A549 (cell line): ENCODE data around the gene PRKCSH. TPM values are rescaled to one million over a fixed set of nuclear protein-coding genes. Genes with fewer than 3 reads are reported as not detected.

Experiments used
- ATAC-seq, 2 experiments: fragments of 200-7000 bp in 1 of 2; fragments of >200 bp in 1 of 2; cut with Nextera tagmentation in 1 of 2; cut with Tn5 transposase in 1 of 2; 3 replicates each; pipeline versions ENCODE4 v1.8.0 to v1.9.1; 2018 to 2020; ENCODE audit warnings: mild to moderate bottlenecking in 1 of 2, moderate library complexity in 1 of 2
- CTCF ChIA-PET: fragments of 300-600 bp; sonication (Branson Sonifier 250); formaldehyde crosslinking; extraction: SDS; loops from one replicate; lab custom pipeline; 2021; ENCODE audit warnings: antibody characterized with exemption, inconsistent platforms; lab: Yijun Ruan, JAX
- POLR2A ChIA-PET: fragments of 350-600 bp; formaldehyde crosslinking; extraction: SDS; loops from one replicate; lab custom pipeline; 2021; ENCODE audit warnings: antibody characterized with exemption, inconsistent platforms; lab: Yijun Ruan, JAX
- DNase-seq, 2 experiments: peaks; one replicate each; pipeline versions ENCODE4 v3.0.0 to v3.0.0-alpha.2; 2011 to 2016; ENCODE audit warnings: low read depth in 1 of 2, low spot score in 1 of 2
- FAIRE-seq: peaks from 2 replicates; lab custom pipeline; 2011; peaks lifted over from hg19 to GRCh38; lab: Jason Lieb, UNC
- H3K27ac ChIP-seq, 2 experiments: fragments of >200 bp; sonication (Bioruptor Twin); formaldehyde crosslinking; 3 replicates each; pipeline ENCODE4 v1.5.1; 2016 to 2017
- H3K4me1 ChIP-seq: fragments of >200 bp; sonication (Bioruptor Twin); formaldehyde crosslinking; 3 replicates; pipeline ENCODE4 v1.6.1; 2016
- H3K4me2 ChIP-seq: fragments of >200 bp; sonication (Bioruptor Twin); formaldehyde crosslinking; 3 replicates; pipeline ENCODE4 v1.6.1; 2016
- H3K4me3 ChIP-seq: fragments of >200 bp; sonication (Bioruptor Twin); formaldehyde crosslinking; 3 replicates; pipeline ENCODE4 v1.5.1; 2016
- H3K9me3 ChIP-seq: fragments of >200 bp; sonication (Bioruptor Twin); formaldehyde crosslinking; 3 replicates; pipeline ENCODE4 v1.6.1; 2016
- CEBPB ChIP-seq, 2 experiments: fragments of >200 bp in 1 of 2; sonication (Bioruptor Twin) in 1 of 2; formaldehyde crosslinking in 1 of 2; IDR thresholded peaks; 2 replicates each; pipeline ENCODE4 v1.6.1; 2012 to 2016
- CHD4 ChIP-seq: fragments of 200-600 bp; sonication (generic); IDR thresholded peaks from 2 replicates; pipeline ENCODE4 v1.6.1; 2016; ENCODE audit warnings: antibody characterized with exemption, mild to moderate bottlenecking, borderline replicate concordance
- CTCF ChIP-seq: fragments of >200 bp; sonication (Bioruptor Twin); formaldehyde crosslinking; IDR thresholded peaks from 3 replicates; pipeline ENCODE4 v1.5.1; 2016
- EHMT2 ChIP-seq: fragments of 200-600 bp; sonication (generic); IDR thresholded peaks from 2 replicates; pipeline ENCODE4 v1.6.1; 2016; ENCODE audit warnings: antibody characterized with exemption, low read depth, mild to moderate bottlenecking, moderate library complexity
- EP300 ChIP-seq, 2 experiments: fragments of >200 bp; sonication (Bioruptor Twin); formaldehyde crosslinking; IDR thresholded peaks; 2 replicates in 1 of 2; 3 replicates in 1 of 2; pipeline ENCODE4 v1.6.1; 2016 to 2017
- ESRRA ChIP-seq: fragments of 150-350 bp; IDR thresholded peaks from 2 replicates; pipeline ENCODE4 v1.6.1; 2014; ENCODE audit warnings: mild to moderate bottlenecking, low read length, borderline replicate concordance
- FOSB ChIP-seq: fragments of 250-450 bp; sonication (Bioruptor Pico); IDR thresholded peaks from 2 replicates; pipeline ENCODE4 v1.5.0; 2020; ENCODE audit warnings: mild to moderate bottlenecking, moderate library complexity
- GATA3 ChIP-seq: IDR thresholded peaks from 2 replicates; pipeline ENCODE4 v1.6.1; 2012; ENCODE audit warnings: borderline replicate concordance
- HDAC2 ChIP-seq: fragments of 200-600 bp; sonication (generic); IDR thresholded peaks from 2 replicates; pipeline ENCODE4 v1.6.1; 2016
- HOXB13 ChIP-seq: fragments of 250-450 bp; sonication (Bioruptor Pico); IDR thresholded peaks from 2 replicates; pipeline ENCODE4 v1.5.0; 2020; ENCODE audit warnings: low read depth, mild to moderate bottlenecking, moderate library complexity
- JUN ChIP-seq, 2 experiments: fragments of >200 bp; sonication (Bioruptor Twin); formaldehyde crosslinking; IDR thresholded peaks; 2 replicates in 1 of 2; 3 replicates in 1 of 2; pipeline ENCODE4 v1.6.1; 2016 to 2017
- JUNB ChIP-seq: fragments of >200 bp; sonication (Bioruptor Twin); formaldehyde crosslinking; IDR thresholded peaks from 2 replicates; pipeline ENCODE4 v1.6.1; 2016
- NR3C1 ChIP-seq: fragments of >200 bp; sonication (Bioruptor Twin); formaldehyde crosslinking; IDR thresholded peaks from 3 replicates; pipeline ENCODE4 v1.6.1; 2017
- PHF8 ChIP-seq: fragments of 200-600 bp; sonication (generic); IDR thresholded peaks from 2 replicates; pipeline ENCODE4 v1.6.1; 2016; ENCODE audit warnings: low read depth, mild to moderate bottlenecking, antibody characterized with exemption, moderate library complexity, borderline replicate concordance
- POLR2AphosphoS2 ChIP-seq: conservative IDR thresholded peaks from 2 replicates; pipeline ENCODE4 v1.6.1; 2012; ENCODE audit warnings: low read length, improper control_type of control experiment, inconsistent platforms
- RAD21 ChIP-seq, 2 experiments: fragments of >200 bp in 1 of 2; sonication (Bioruptor Twin) in 1 of 2; formaldehyde crosslinking in 1 of 2; IDR thresholded peaks in 1 of 2; conservative IDR thresholded peaks in 1 of 2; 2 replicates in 1 of 2; 3 replicates in 1 of 2; pipeline ENCODE4 v1.6.1; 2012 to 2018; ENCODE audit warnings: inconsistent platforms in 1 of 2
- RCOR1 ChIP-seq: fragments of 150-350 bp; IDR thresholded peaks from 2 replicates; pipeline ENCODE4 v1.6.1; 2014; ENCODE audit warnings: antibody characterized with exemption, low read length, low read depth
- SREBF2 ChIP-seq: fragments of 450-650 bp; IDR thresholded peaks from 2 replicates; pipeline ENCODE4 v1.6.1; 2014; ENCODE audit warnings: mild to moderate bottlenecking, moderate library complexity
- ZC3H11A ChIP-seq: fragments of 450-650 bp; IDR thresholded peaks from 2 replicates; pipeline ENCODE4 v1.6.1; 2014; ENCODE audit warnings: antibody characterized with exemption, mild to moderate bottlenecking
- ZFP36 ChIP-seq: fragments of 450-650 bp; IDR thresholded peaks from 2 replicates; pipeline ENCODE4 v1.6.1; 2014; ENCODE audit warnings: borderline replicate concordance; ENCODE audit not compliant: partially characterized antibody
- WGBS: methylation state at CpG from one replicate; pipeline ENCODE4 v1.1.6; 2017; ENCODE audit errors: missing lambda C conversion rate; 5-methylcytosine and 5-hydroxymethylcytosine counted together
- polyA plus RNA-seq, 4 experiments: library from polyadenylated mRNA; depleted of rRNA in 3 of 4; stranded (reverse); fragments of >200 nt; fragmentation: RNase III in 1 of 4; extraction: RNeasy Plus Mini Kit Qiagen cat#74134 plus additional on column Dnase treatment in 1 of 4; gene quantifications; 2 replicates in 3 of 4; 3 replicates in 1 of 4; pipeline ENCODE4 v1.2.3, GENCODE V29; 2011 to 2017

PRKCSH gene
- polyA plus RNA-seq, 2 of the 4 experiments (the other 2 are of a cell fraction), result 75.0 to 215 TPM

DNA sequence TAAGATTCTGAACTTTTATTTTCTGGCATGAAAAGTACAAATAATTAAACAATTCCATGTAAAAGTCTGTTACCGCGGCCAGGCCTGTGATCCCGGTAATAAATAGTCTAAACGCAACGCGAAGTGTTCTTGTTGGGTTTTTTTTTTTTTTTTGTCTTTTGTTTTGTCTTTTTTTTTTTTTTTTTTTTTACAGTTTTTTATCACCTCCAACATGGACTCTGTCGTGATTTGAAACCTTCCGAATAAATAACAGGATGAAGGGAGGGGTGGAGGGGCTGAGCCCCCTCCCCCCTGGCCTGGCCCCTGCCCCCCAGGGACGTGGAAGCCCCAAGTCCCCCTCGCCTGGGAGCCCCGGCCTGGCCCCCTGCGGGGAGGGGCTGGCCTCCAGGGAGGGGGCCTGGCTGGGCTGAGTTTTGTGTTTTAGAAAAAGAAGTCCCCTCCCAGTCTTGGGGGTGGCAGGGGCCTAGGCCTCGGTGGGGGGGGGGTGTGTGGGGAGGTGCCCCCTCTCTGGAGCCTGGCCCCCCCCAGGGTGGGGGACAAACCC is 16.0 kb downstream of the PRKCSH start:
- ChIA-PET CTCF (interaction anchor here (2.3 kb wide), 1 partner anchor 31 kb away, joined by 10 read pairs; no protein-coding TSS in a partner anchor), POLR2A (no interaction called here)
- Histone ChIP-seq H3K4me2 (no peak overlapping the region), H3K27ac (no peak overlapping the region), H3K4me1 (no peaks in the 10 kb centered on the region), H3K4me3 (no peak overlapping the region), H3K9me3 (no peaks in the 10 kb centered on the region)
- no peak for ATAC-seq
- FAIRE-seq, result no peak
- no peak for TF ChIP-seq ESRRA
- no peak for TF ChIP-seq ZC3H11A
- no peak for TF ChIP-seq HDAC2
- TF ChIP-seq FOSB, result no peak
- no peak for TF ChIP-seq JUNB
- TF ChIP-seq RAD21 (conservative IDR thresholded peaks at IDR 0.05 in 1 of 2, IDR thresholded peaks at IDR 0.05 in 1 of 2), result no peak
- no peak for TF ChIP-seq JUN (IDR thresholded peaks at IDR 0.05)
- TF ChIP-seq EP300 (IDR thresholded peaks at IDR 0.05), result no peak
- 86% methylated on average over 8 of the region's 13 CpGs for WGBS
- no peak for DNase-seq

- Histone ChIP-seq H3K27ac (no peak overlapping the region), H3K4me2 (no peak overlapping the region), H3K9me3 (no peaks in the 10 kb centered on the region), H3K4me3 (no peak overlapping the region), H3K4me1 (no peaks in the 10 kb centered on the region)
- DNase-seq (no peak), ATAC-seq (no peak), FAIRE-seq (no peak)
- WGBS, result 75% methylated on average over 18 of the region's 25 CpGs
- CTCF ChIA-PET, result interaction anchor here (0.7 to 2.3 kb wide), 4 partner anchors 29 to 197 kb away, joined by 3 to 10 read pairs (median 4); partner anchors contain the start of gene ELAVL3
- no peak for TF ChIP-seq RAD21 (conservative IDR thresholded peaks at IDR 0.05 in 1 of 2, IDR thresholded peaks at IDR 0.05 in 1 of 2)
- no peak for TF ChIP-seq GATA3
- TF ChIP-seq NR3C1, result no peak
- no peak for TF ChIP-seq POLR2AphosphoS2
- TF ChIP-seq CTCF, result no peak
- no peak for TF ChIP-seq CEBPB (IDR thresholded peaks at IDR 0.05)
- TF ChIP-seq ZFP36, result no peak
- TF ChIP-seq PHF8, result no peak
- TF ChIP-seq HOXB13 (CRISPR knock-in tag), result no peak
- no peak for TF ChIP-seq CHD4
- no peak for TF ChIP-seq ESRRA
- TF ChIP-seq ZC3H11A, result no peak
- TF ChIP-seq RCOR1, result no peak
- no peak for TF ChIP-seq JUN (IDR thresholded peaks at IDR 0.05)
- POLR2A ChIA-PET, result interaction anchor here (0.7 kb wide), 1 partner anchor 209 kb away, joined by 8 read pairs; no protein-coding TSS in a partner anchor
Observed at GRCh38 chr19:11451871-11452619, 16.6 kb downstream of the PRKCSH start.

DNA sequence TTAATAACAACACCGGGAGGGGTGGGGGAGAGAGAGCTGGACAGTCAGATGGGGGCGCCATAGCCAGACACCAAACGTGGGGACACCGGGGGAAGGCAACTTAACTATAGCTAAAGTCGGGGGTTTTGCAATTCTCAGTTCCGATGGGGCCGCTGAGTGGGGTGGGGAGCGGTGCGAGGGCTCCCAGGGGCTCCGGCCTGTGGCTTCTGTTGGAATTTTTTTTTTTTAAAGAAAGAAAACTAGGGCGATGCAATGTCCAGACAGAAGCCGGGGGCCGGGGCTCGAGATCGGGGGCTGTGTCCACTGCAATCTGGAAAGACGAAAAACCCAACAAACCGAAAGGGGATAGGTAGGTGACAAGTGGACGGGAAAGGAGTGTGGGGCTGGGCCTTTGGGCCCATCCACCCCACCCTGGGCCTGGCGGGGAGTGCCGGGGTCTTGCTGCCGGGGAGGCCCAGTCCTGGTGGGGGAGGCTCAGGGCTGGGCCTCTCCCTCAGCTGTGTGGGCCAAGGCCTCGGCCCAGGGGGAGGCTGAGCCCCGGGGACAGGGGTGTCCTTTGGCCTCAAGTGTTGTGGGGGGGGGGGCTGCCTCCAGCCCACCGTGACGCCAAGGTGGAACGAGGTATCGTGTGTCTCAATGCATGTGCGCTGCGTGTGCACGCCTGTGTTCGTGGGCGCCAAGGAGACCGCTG is 17.3 kb downstream of the PRKCSH start:
- TF ChIP-seq EHMT2, result no peak
- TF ChIP-seq EP300 (IDR thresholded peaks at IDR 0.05), result no peak
- no peak for TF ChIP-seq SREBF2
- POLR2A ChIA-PET, result interaction anchor here (0.7 kb wide), 1 partner anchor 210 kb away, joined by 8 read pairs; no protein-coding TSS in a partner anchor
- 78% methylated on average over 20 of the region's 33 CpGs for WGBS
- 0 out of 6 replicates have a peak overlapping the region, but pooled peaks of 1 of the 2 experiments have one; percentile 16 for H3K27ac ChIP-seq
- ATAC-seq, result no peak
- no peaks in the 10 kb centered on the region for H3K9me3 ChIP-seq
- no peak for DNase-seq
- no peak for FAIRE-seq
- no peaks in the 10 kb centered on the region for H3K4me1 ChIP-seq
- CTCF ChIA-PET, result interaction anchor here (0.9 to 1.2 kb wide), 2 partner anchors 28 to 72 kb away, joined by 4 read pairs; partner anchors contain the start of gene ELAVL3
- no peak overlapping the region for H3K4me3 ChIP-seq
- H3K4me2 ChIP-seq, result no peak overlapping the region
